Measurements from ENCODE around the gene SMIM41.
A peak's percentile ranks its signal among the peaks of the same experiment; 100 is the strongest.

Gene SMIM41

GRCh38 chr12:52147367-52147963 is 68.0 kb downstream of the SMIM41 start:
- peak; percentile 98 for DNase-seq (ENCODE audit: low spot score)

- no peak for DNase-seq (ENCODE audit: low spot score)
Measured at GRCh38 chr12:52147964-52148463, 68.5 kb downstream of the SMIM41 start.

- DNase-seq (ENCODE audit: low spot score) = no peak
Measured at GRCh38 chr12:52148464-52149181, 69.1 kb downstream of the SMIM41 start.

GRCh38 chr12:52149182-52149641 is 69.7 kb downstream of the SMIM41 start:
- DNase-seq (ENCODE audit: low spot score) = no peak

GRCh38 chr12:52149651-52150241 is 70.2 kb downstream of the SMIM41 start:
- no peak for DNase-seq (ENCODE audit: low spot score)

DNA sequence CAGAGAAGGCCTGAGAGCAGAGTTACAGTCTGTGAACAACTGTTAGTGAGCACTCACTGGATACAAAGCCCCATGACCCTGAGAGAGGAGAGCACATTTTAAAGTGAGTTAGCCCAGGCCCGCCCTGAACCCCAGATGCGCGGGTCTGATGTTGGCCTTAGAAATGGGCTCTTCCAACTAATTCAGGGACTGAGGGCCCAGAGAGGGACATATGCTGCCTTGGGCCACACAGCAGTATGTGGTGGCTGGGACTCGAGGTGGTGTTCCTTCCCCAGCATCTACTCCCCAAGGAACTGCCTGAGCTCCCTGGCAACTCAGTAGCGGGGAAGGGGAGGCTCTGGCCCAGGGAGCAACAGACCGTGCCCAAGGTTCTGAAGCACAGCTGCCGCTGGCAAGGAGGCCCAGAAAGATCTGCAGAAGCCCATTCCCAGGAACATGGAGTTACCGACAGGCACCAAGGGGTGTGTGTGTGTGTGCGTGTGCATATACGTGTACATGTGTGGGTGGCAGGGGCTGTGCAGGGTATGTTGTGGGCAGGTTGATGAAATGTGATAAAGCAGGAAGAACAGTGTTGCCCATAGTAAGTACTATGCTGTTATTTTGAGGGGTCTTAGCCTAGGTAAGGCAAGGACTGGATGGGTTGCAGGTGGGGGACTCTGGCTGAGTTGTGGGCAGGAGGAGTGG is 71.8 kb downstream of the SMIM41 start:
- no peak for DNase-seq (ENCODE audit: low spot score)

DNA sequence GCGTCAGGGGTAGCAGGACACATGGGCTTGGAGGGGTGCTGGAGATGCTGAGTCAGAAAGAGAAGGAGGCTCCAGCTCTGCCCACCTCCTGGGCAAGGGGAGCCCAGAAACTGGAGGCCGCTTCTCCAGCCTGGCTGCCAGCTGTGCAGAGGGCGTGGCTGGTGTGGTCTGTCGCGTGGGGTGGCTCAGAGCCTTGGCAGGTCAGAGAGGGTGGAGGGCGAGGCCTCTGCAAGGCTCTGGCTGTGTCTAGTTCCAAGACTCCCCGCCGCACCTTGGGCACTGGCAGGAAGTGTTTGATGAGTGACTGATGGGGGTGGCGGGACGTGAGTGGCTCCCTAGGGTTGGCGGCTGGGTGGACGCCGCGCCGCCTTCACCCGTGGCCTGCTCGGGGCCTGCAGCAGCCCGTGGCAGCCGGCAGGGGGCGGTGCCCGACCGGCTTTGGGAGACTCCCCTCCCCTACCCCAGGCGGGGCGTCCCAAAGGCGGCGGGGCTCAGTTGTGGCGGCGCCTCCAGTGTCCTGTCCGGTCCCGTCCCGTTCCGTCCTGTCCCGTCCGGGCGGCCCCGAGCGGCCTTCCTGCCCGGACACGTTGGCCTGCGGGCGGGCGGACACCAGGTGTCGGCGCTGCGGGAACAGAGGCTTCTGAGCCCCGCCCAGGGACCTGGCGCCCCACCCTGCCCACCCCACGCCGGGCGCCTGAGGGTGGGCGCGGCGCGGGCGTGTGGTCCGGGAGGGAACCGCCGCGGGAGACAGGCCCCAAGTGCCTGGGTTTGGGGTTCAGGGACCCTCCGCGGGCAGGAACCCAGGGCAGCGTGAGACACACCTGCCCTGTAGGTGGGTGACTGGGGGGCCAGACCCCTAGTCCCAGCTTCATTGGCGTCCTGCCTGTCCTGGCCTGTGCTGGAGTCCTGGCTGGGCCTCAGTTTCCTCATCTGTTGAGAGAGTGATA is 72.6 kb downstream of the SMIM41 start:
- DNase-seq (ENCODE audit: low spot score) = peak; percentile 86

DNA sequence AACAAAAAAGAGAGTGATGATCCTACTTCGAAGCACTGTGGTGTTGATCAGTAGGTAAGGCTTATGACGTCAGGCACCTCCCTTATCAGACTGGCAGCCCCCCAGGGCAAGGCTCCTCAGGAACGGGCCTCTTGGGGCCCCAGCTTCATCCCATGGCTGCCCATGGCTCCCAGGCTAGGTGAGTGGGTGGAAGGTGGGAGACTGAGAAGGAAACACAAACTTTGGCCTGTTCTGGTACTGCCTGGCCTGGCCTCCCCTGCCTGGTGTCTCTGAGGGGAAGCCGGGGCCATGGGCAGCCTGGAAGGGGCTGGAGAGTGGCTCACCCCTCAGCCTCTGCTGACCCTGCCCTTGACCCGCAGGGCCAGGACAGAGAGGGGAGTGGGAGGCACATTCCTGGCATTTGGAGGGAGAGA is 73.4 kb downstream of the SMIM41 start:
- no peak for DNase-seq (ENCODE audit: low spot score)

DNA sequence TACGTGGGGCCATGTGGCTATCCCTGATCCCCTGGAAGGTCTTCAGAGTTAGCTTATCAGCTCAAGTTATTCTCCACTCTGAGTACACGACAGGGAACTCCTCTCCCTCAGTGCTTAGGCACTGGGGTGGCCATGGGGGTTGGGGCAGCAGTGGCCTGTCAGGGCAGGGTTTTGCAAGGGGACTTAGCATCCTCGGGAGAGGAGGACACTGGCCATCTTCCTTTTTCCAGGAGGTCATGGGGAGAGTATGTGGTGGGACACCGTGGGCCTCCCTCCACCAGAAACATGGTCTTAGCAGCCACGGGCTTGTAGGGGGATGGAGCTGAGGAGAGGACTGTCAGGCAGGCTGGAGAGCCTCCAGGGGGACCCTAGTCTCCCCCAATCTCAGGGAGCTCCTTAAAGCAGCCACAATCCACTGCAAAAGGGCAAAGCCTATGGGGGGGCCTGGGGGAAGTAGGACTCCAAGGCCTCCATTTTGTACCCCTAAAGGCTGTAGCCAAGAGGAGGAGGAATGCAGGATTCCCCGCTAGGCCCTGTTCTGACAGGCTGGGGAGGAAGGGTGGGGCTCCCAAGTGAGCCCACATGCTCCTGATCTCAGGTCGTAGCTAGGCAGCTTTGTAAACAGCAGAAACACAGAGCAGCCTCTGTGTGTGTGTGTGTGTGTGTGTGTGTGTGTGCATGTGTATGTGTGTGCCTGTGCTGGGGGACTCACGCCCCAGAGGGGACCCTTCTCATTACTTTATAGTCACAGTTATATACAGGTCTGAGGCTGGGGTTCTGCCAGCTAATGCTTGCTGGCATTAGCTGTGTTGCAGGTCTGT is 75.8 kb downstream of the SMIM41 start:
- DNase-seq (ENCODE audit: low spot score) = no peak

- no peak for DNase-seq (ENCODE audit: low spot score)
Measured at GRCh38 chr12:52156311-52156710, 76.8 kb downstream of the SMIM41 start.

GRCh38 chr12:52156757-52157565 is 77.5 kb downstream of the SMIM41 start:
- DNase-seq (ENCODE audit: low spot score) = peak; percentile 73

DNA sequence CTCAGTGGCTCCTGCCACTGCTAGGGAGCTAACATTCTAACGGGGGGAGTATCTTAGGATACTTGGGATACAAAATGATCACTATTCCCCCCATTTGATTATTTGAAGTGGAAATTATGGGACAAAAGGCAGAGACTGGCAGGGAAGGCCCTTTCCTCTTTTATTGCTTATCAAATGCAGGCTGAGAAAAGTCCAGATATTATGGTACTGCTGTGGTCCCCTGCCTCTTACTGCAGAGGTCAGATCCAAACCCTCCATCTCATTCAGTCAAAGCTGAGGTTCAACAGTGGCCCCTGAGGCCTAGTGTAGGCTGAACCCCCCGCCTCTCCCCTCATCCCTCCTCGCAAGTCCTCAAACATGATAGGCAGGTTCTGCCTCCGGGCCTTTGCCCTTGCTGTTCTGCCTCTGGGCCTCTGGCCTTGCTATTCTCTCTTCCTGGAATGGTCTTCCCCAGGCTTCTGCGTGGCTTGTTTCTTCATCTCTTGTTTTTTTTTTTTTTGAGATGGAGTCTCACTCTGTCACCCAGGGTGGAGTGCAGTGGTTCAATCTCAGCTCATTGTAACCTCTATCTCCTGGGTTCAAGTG is 78.2 kb downstream of the SMIM41 start:
- no peak for DNase-seq (ENCODE audit: low spot score)
